AG04449 (cell line): Measurements from ENCODE around the gene ZCRB1.

Experiments used
- CTCF ChIA-PET: fragments of 350-600 bp; formaldehyde crosslinking; extraction: SDS; loops from one replicate; lab custom pipeline; 2021; ENCODE audit warnings: antibody characterized with exemption; lab: Yijun Ruan, JAX
- POLR2A ChIA-PET: fragments of 400-600, 350-600 bp; formaldehyde crosslinking; extraction: SDS; loops from one replicate; lab custom pipeline; 2020; ENCODE audit warnings: antibody characterized with exemption, inconsistent platforms; lab: Yijun Ruan, JAX
- DNase-seq: peaks from one replicate; pipeline ENCODE4 v3.0.0-alpha.2; 2010; ENCODE audit warnings: low read depth, low spot score
- H3K4me3 ChIP-seq: 2 replicates; pipeline ENCODE4 v1.5.1; 2011; ENCODE audit warnings: low read depth, mild to moderate bottlenecking, control low read depth, low read length
- CTCF ChIP-seq: IDR thresholded peaks from one replicate; pipeline ENCODE4 v1.5.1; 2011; ENCODE audit warnings: mild to moderate bottlenecking, moderate library complexity, low read length, control low read depth, inconsistent platforms; ENCODE audit not compliant: insufficient read depth; ENCODE audit errors: missing control alignments

The ZCRB1 gene

GRCh38 chr12:42299392-42300308, 26.2 kb downstream of the ZCRB1 start:
- no peak overlapping the region for H3K4me3 ChIP-seq
- no peak for TF ChIP-seq CTCF
- peak; percentile 28 for DNase-seq
- CTCF ChIA-PET: interaction anchor here (1.5 kb wide), 1 partner anchor 8 kb away, joined by 4 read pairs; no protein-coding TSS in a partner anchor
- POLR2A ChIA-PET: no interaction called here

DNA sequence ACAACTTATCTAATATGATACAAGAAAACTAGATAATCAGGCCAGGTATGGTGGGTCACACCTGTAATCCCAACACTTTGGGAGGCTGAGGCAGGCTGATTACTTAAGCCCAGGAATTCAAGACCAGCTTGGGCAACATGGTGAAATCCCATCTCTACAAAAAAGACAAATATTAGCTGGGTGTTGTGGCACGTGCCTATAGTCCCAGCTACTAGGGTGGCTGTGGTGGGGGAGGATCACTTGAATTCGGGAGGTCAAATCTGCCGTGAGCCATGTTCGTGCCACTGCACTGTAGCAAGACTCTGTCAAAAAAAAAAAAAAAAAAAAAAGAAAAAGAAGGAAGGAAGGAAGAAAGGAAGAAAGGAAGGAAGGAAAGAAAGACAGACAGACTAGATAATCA, 27.0 kb downstream of the ZCRB1 start:
- POLR2A ChIA-PET: no interaction called here
- DNase-seq: no peak
- no peak overlapping the region for H3K4me3 ChIP-seq
- TF ChIP-seq CTCF: no peak
- CTCF ChIA-PET: interaction anchor here (1.5 kb wide), 1 partner anchor 8 kb away, joined by 4 read pairs; no protein-coding TSS in a partner anchor

DNA sequence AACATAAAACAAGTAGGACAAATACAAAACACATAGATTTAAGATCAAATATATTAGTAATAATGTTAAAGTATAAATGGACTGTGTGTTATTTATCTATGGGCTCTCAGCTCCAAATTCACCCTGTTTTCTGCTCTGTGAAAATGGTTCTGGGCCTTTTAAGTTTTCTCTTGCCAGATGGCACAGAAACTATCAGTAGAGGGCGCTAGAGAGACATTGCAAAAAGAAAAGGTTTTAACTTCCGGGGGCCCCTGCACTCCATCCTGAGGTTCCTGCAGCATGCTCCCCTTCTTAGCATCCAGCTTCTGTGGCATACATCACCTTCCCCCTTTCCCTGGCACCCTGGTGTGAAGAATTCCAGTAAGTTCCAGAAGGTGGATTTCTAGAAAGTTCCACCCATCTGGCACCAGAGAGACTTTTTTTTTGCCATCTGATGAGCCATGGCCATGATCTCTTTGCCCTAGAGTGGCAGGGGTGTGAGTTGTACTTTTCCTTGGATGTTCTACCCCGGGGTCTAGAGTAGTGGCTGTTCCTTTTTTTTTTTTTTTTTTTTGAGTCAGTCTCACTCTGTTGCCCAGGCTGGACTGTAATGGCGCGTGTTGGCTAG, 29.3 kb downstream of the ZCRB1 start:
- H3K4me3 ChIP-seq: no peak overlapping the region
- CTCF ChIA-PET: interaction anchor here (0.9 kb wide), 1 partner anchor 36 kb away, joined by 3 read pairs; no protein-coding TSS in a partner anchor
- POLR2A ChIA-PET: no interaction called here
- DNase-seq: no peak
- TF ChIP-seq CTCF: peak; percentile 2

GRCh38 chr12:42291680-42292079, 34.2 kb downstream of the ZCRB1 start:
- TF ChIP-seq CTCF: no peak
- no peak for DNase-seq
- ChIA-PET CTCF (no interaction called here), POLR2A (interaction anchor here (0.6 kb wide), 1 partner anchor 52 kb away, joined by 3 read pairs; no protein-coding TSS in a partner anchor)
- H3K4me3 ChIP-seq: no peak overlapping the region

DNA sequence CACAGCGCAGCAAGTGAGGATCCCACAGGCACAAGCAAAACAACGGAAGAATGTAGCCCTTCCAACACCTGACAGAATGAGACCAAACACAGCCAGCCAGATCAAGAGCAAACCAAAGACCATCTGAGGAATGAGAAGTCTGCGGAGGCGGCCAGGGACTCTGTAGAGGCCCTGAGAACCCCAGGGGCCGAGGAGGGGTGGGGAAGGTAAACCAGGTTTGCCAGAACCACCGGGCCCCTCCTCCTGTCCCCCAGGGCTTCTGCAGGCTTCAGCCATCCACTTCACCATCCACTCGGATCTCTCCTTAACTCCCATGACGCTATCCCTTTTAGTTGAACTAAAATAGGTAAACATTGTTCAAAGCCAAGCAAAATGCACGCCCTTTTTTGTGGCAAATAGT, 37.4 kb downstream of the ZCRB1 start:
- POLR2A ChIA-PET: no interaction called here
- TF ChIP-seq CTCF: no peak
- CTCF ChIA-PET: no interaction called here
- DNase-seq: no peak
- no peak overlapping the region for H3K4me3 ChIP-seq

- POLR2A ChIA-PET: no interaction called here
- no peak for TF ChIP-seq CTCF
- CTCF ChIA-PET: no interaction called here
- DNase-seq: no peak
- no peak overlapping the region for H3K4me3 ChIP-seq
Observed at GRCh38 chr12:42286741-42287140, 39.2 kb downstream of the ZCRB1 start.
